Stomach (tissue), 4 donors: ENCODE data around the gene CD36.

ENCODE experiments used
- CTCF ChIP-seq, 7 experiments: fragments of 450-650 bp in 4 of 7; fragments of 200-600 bp in 3 of 7; sonication (generic) in 3 of 7; IDR thresholded peaks; one replicate each; pipeline ENCODE4 v1.5.1; 2016 to 2019; ENCODE audit warnings: antibody characterized with exemption in 7 of 7, control low read depth in 2 of 7, mild to moderate bottlenecking in 1 of 7
- POLR2AphosphoS5 ChIP-seq, 3 donors: sonication (generic); formaldehyde crosslinking; IDR thresholded peaks; one replicate each; pipeline ENCODE4 v1.6.1; 2016; ENCODE audit warnings: antibody characterized with exemption in 3 of 3

GRCh38 chr7:80603940-80604339 is 34.5 kb upstream of the CD36 start:
- TF ChIP-seq POLR2AphosphoS5 (IDR thresholded peaks at IDR 0.05) (no peak), CTCF (IDR thresholded peaks at IDR 0.05) (no peak)
